ENCODE data around the gene TLR10.

The TLR10 gene

GRCh38 chr4:38800366-38800765 lies 17.6 kb upstream of the TLR10 start:
- Histone ChIP-seq H3K9me3 (ENCODE audit: control insufficient read depth, insufficient read depth, low read length) (peaks cover 5% of the 10 kb centered on the region), H3K4me3 (ENCODE audit: low read depth, low read length) (no peak overlapping the region), H3K9ac (ENCODE audit: low read depth, low read length) (no peak overlapping the region), H3K27me3 (ENCODE audit: control insufficient read depth, insufficient read depth, low read length) (no peaks in the 10 kb centered on the region), H3K4me1 (ENCODE audit: control insufficient read depth, insufficient read depth, low read length) (no peaks in the 10 kb centered on the region), H3K36me3 (ENCODE audit: control insufficient read depth, insufficient read depth, low read length) (no peaks in the 10 kb centered on the region)

- Histone ChIP-seq H3K4me1 (ENCODE audit: control insufficient read depth, insufficient read depth, low read length) (no peaks in the 10 kb centered on the region), H3K9ac (ENCODE audit: low read depth, low read length) (no peak overlapping the region), H3K9me3 (ENCODE audit: control insufficient read depth, insufficient read depth, low read length) (no peaks in the 10 kb centered on the region), H3K36me3 (ENCODE audit: control insufficient read depth, insufficient read depth, low read length) (no peaks in the 10 kb centered on the region), H3K4me3 (ENCODE audit: low read depth, low read length) (no peak overlapping the region), H3K27me3 (ENCODE audit: control insufficient read depth, insufficient read depth, low read length) (no peaks in the 10 kb centered on the region)
These were observed 12.3 kb upstream of the TLR10 start for GRCh38 chr4:38795087-38795486.

- no peaks in the 10 kb centered on the region for H3K36me3 ChIP-seq (ENCODE audit: control insufficient read depth, insufficient read depth, low read length)
- no peaks in the 10 kb centered on the region for H3K27me3 ChIP-seq (ENCODE audit: control insufficient read depth, insufficient read depth, low read length)
- H3K4me3 ChIP-seq (ENCODE audit: low read depth, low read length) = no peak overlapping the region
- no peak overlapping the region for H3K9ac ChIP-seq (ENCODE audit: low read depth, low read length)
- H3K9me3 ChIP-seq (ENCODE audit: control insufficient read depth, insufficient read depth, low read length) = no peaks in the 10 kb centered on the region
- no peaks in the 10 kb centered on the region for H3K4me1 ChIP-seq (ENCODE audit: control insufficient read depth, insufficient read depth, low read length)
These were observed 11.3 kb upstream of the TLR10 start for GRCh38 chr4:38794051-38794450.

- no peak overlapping the region for H3K4me3 ChIP-seq (ENCODE audit: low read depth, low read length)
- no peak overlapping the region for H3K9ac ChIP-seq (ENCODE audit: low read depth, low read length)
- no peaks in the 10 kb centered on the region for H3K36me3 ChIP-seq (ENCODE audit: control insufficient read depth, insufficient read depth, low read length)
- H3K4me1 ChIP-seq (ENCODE audit: control insufficient read depth, insufficient read depth, low read length) = no peaks in the 10 kb centered on the region
- no peaks in the 10 kb centered on the region for H3K9me3 ChIP-seq (ENCODE audit: control insufficient read depth, insufficient read depth, low read length)
- H3K27me3 ChIP-seq (ENCODE audit: control insufficient read depth, insufficient read depth, low read length) = no peaks in the 10 kb centered on the region
These were observed 8.2 kb upstream of the TLR10 start for GRCh38 chr4:38791010-38791409.

- Histone ChIP-seq H3K4me1 (ENCODE audit: control insufficient read depth, insufficient read depth, low read length) (no peaks in the 10 kb centered on the region), H3K27me3 (ENCODE audit: control insufficient read depth, insufficient read depth, low read length) (no peaks in the 10 kb centered on the region), H3K4me3 (ENCODE audit: low read depth, low read length) (no peak overlapping the region), H3K9me3 (ENCODE audit: control insufficient read depth, insufficient read depth, low read length) (no peaks in the 10 kb centered on the region), H3K36me3 (ENCODE audit: control insufficient read depth, insufficient read depth, low read length) (no peaks in the 10 kb centered on the region), H3K9ac (ENCODE audit: low read depth, low read length) (no peak overlapping the region)
These were observed 5.5 kb upstream of the TLR10 start for GRCh38 chr4:38788317-38788716.

- Histone ChIP-seq H3K4me3 (ENCODE audit: low read depth, low read length) (no peak overlapping the region), H3K9me3 (ENCODE audit: control insufficient read depth, insufficient read depth, low read length) (no peaks in the 10 kb centered on the region), H3K4me1 (ENCODE audit: control insufficient read depth, insufficient read depth, low read length) (no peaks in the 10 kb centered on the region), H3K36me3 (ENCODE audit: control insufficient read depth, insufficient read depth, low read length) (no peaks in the 10 kb centered on the region), H3K27me3 (ENCODE audit: control insufficient read depth, insufficient read depth, low read length) (no peaks in the 10 kb centered on the region), H3K9ac (ENCODE audit: low read depth, low read length) (no peak overlapping the region)
These were observed 4.9 kb upstream of the TLR10 start for GRCh38 chr4:38787693-38788092.

- H3K9ac ChIP-seq (ENCODE audit: low read depth, low read length) = no peak overlapping the region
These were observed 3.2 kb upstream of the TLR10 start for GRCh38 chr4:38785901-38786402.

GRCh38 chr4:38785041-38785790 lies 2.4 kb upstream of the TLR10 start:
- no peaks in the 10 kb centered on the region for H3K27me3 ChIP-seq (ENCODE audit: control insufficient read depth, insufficient read depth, low read length)
- no peak overlapping the region for H3K4me3 ChIP-seq (ENCODE audit: low read depth, low read length)
- H3K9me3 ChIP-seq (ENCODE audit: control insufficient read depth, insufficient read depth, low read length) = no peaks in the 10 kb centered on the region
- no peaks in the 10 kb centered on the region for H3K4me1 ChIP-seq (ENCODE audit: control insufficient read depth, insufficient read depth, low read length)
- H3K36me3 ChIP-seq (ENCODE audit: control insufficient read depth, insufficient read depth, low read length) = no peaks in the 10 kb centered on the region
- no peak overlapping the region for H3K9ac ChIP-seq (ENCODE audit: low read depth, low read length)

More at GRCh38 chr4:38785901-38786402, 3.2 kb upstream of the TLR10 start:
- H3K9me3 ChIP-seq (ENCODE audit: control insufficient read depth, insufficient read depth, low read length) = no peaks in the 10 kb centered on the region
- H3K36me3 ChIP-seq (ENCODE audit: control insufficient read depth, insufficient read depth, low read length) = no peaks in the 10 kb centered on the region
- H3K4me3 ChIP-seq (ENCODE audit: low read depth, low read length) = no peak overlapping the region
- no peaks in the 10 kb centered on the region for H3K4me1 ChIP-seq (ENCODE audit: control insufficient read depth, insufficient read depth, low read length)
- no peaks in the 10 kb centered on the region for H3K27me3 ChIP-seq (ENCODE audit: control insufficient read depth, insufficient read depth, low read length)

- Histone ChIP-seq H3K4me1 (ENCODE audit: control insufficient read depth, insufficient read depth, low read length) (no peaks in the 10 kb centered on the region), H3K9ac (ENCODE audit: low read depth, low read length) (no peak overlapping the region), H3K36me3 (ENCODE audit: control insufficient read depth, insufficient read depth, low read length) (no peaks in the 10 kb centered on the region), H3K27me3 (ENCODE audit: control insufficient read depth, insufficient read depth, low read length) (no peaks in the 10 kb centered on the region), H3K9me3 (ENCODE audit: control insufficient read depth, insufficient read depth, low read length) (no peaks in the 10 kb centered on the region), H3K4me3 (ENCODE audit: low read depth, low read length) (no peak overlapping the region)
These were observed 1.4 kb upstream of the TLR10 start for GRCh38 chr4:38784141-38784540.

GRCh38 chr4:38783109-38783460 lies 295 bp upstream of the TLR10 start:
- Histone ChIP-seq H3K9ac (ENCODE audit: low read depth, low read length) (no peak overlapping the region), H3K36me3 (ENCODE audit: control insufficient read depth, insufficient read depth, low read length) (no peaks in the 10 kb centered on the region), H3K27me3 (ENCODE audit: control insufficient read depth, insufficient read depth, low read length) (no peaks in the 10 kb centered on the region), H3K4me3 (ENCODE audit: low read depth, low read length) (no peak overlapping the region), H3K9me3 (ENCODE audit: control insufficient read depth, insufficient read depth, low read length) (no peaks in the 10 kb centered on the region), H3K4me1 (ENCODE audit: control insufficient read depth, insufficient read depth, low read length) (no peaks in the 10 kb centered on the region)

GRCh38 chr4:38781854-38782261 lies 932 bp downstream of the TLR10 start:
- H3K9me3 ChIP-seq (ENCODE audit: control insufficient read depth, insufficient read depth, low read length) = no peaks in the 10 kb centered on the region
- no peak overlapping the region for H3K9ac ChIP-seq (ENCODE audit: low read depth, low read length)
- no peak overlapping the region for H3K4me3 ChIP-seq (ENCODE audit: low read depth, low read length)
- H3K4me1 ChIP-seq (ENCODE audit: control insufficient read depth, insufficient read depth, low read length) = no peaks in the 10 kb centered on the region
- H3K36me3 ChIP-seq (ENCODE audit: control insufficient read depth, insufficient read depth, low read length) = no peaks in the 10 kb centered on the region
- no peaks in the 10 kb centered on the region for H3K27me3 ChIP-seq (ENCODE audit: control insufficient read depth, insufficient read depth, low read length)

GRCh38 chr4:38780833-38781484 lies 1.8 kb downstream of the TLR10 start:
- Histone ChIP-seq H3K27me3 (ENCODE audit: control insufficient read depth, insufficient read depth, low read length) (no peaks in the 10 kb centered on the region), H3K4me3 (ENCODE audit: low read depth, low read length) (no peak overlapping the region), H3K4me1 (ENCODE audit: control insufficient read depth, insufficient read depth, low read length) (no peaks in the 10 kb centered on the region), H3K9ac (ENCODE audit: low read depth, low read length) (no peak overlapping the region), H3K36me3 (ENCODE audit: control insufficient read depth, insufficient read depth, low read length) (no peaks in the 10 kb centered on the region), H3K9me3 (ENCODE audit: control insufficient read depth, insufficient read depth, low read length) (no peaks in the 10 kb centered on the region)

Data from iPS-15b (cell line).